Measurements from ENCODE around the gene C1QTNF1.

GRCh38 chr17:79048826-79049755, 25.1 kb downstream of the C1QTNF1 start:
- TF ChIP-seq CTCF (IDR thresholded peaks at IDR 0.05) (no peak), POLR2A (IDR thresholded peaks at IDR 0.05) (no peak)

Measured in Peyer's patch (tissue), 4 donors.